ENCODE measurements around the gene TRAPPC3.
A peak's percentile ranks its signal among the peaks of the same experiment; 100 is the strongest.
"Not testable (repeated sequence)": the region's sequence is repeated elsewhere in the genome, so short reads cannot be mapped to it uniquely, and the experiment has no call there.

The TRAPPC3 gene

GRCh38 chr1:36166938-36167905 lies 17.9 kb upstream of the TRAPPC3 start:
- DNase-seq (ENCODE audit: low read depth in 2 of 2): no peak

- no peak for DNase-seq (ENCODE audit: low read depth in 2 of 2)
These were observed 16.9 kb upstream of the TRAPPC3 start for GRCh38 chr1:36166136-36166535.

GRCh38 chr1:36165145-36165544 lies 15.9 kb upstream of the TRAPPC3 start:
- DNase-seq (ENCODE audit: low read depth in 2 of 2): no peak

- DNase-seq (ENCODE audit: low read depth in 2 of 2): no peak
These were observed 15.1 kb upstream of the TRAPPC3 start for GRCh38 chr1:36164361-36164760.

- DNase-seq (ENCODE audit: low read depth in 2 of 2): no peak
These were observed 14.1 kb upstream of the TRAPPC3 start for GRCh38 chr1:36163426-36163825.

- DNase-seq (ENCODE audit: low read depth in 2 of 2): no peak
These were observed 13.5 kb upstream of the TRAPPC3 start for GRCh38 chr1:36162680-36163239.

- DNase-seq (ENCODE audit: low read depth in 2 of 2): no peak
These were observed 12.6 kb upstream of the TRAPPC3 start for GRCh38 chr1:36161641-36162531.

- no peak for DNase-seq (ENCODE audit: low read depth in 2 of 2)
These were observed 11.7 kb upstream of the TRAPPC3 start for GRCh38 chr1:36160949-36161485.

- DNase-seq (ENCODE audit: low read depth in 2 of 2): no peak
These were observed 11.2 kb upstream of the TRAPPC3 start for GRCh38 chr1:36160388-36160948.

- no peak for DNase-seq (ENCODE audit: low read depth in 2 of 2)
These were observed 10.5 kb upstream of the TRAPPC3 start for GRCh38 chr1:36159614-36160387.

- DNase-seq (ENCODE audit: low read depth in 2 of 2): not testable (repeated sequence)
These were observed 9.6 kb upstream of the TRAPPC3 start for GRCh38 chr1:36158827-36159252.

- no peak for DNase-seq (ENCODE audit: low read depth in 2 of 2)
These were observed 8.9 kb upstream of the TRAPPC3 start for GRCh38 chr1:36157973-36158826.

GRCh38 chr1:36157115-36157903 lies 8.0 kb upstream of the TRAPPC3 start:
- DNase-seq (ENCODE audit: low read depth in 2 of 2): no peak

- no peak for DNase-seq (ENCODE audit: low read depth in 2 of 2)
These were observed 7.2 kb upstream of the TRAPPC3 start for GRCh38 chr1:36156329-36157114.

- DNase-seq (ENCODE audit: low read depth in 2 of 2): peak; percentile 65 to 67
These were observed 6.4 kb upstream of the TRAPPC3 start, which contains the start of gene MAP7D1 for GRCh38 chr1:36155408-36156328. TSS of gene MAP7D1 (plus strand) at chr1:36156160. CDS start at chr1:36156418, 258 bp downstream.

GRCh38 chr1:36154765-36155407 lies 5.6 kb upstream of the TRAPPC3 start:
- DNase-seq (ENCODE audit: low read depth in 2 of 2): no peak

All from stimulated activated CD8-positive, alpha-beta memory T cell treated with anti-CD3 and anti-CD28 coated beads, Interleukin-7, amount 100 ng/mL, for 1 hour (primary cell).